IPS DF 6.9 (cell line): ENCODE measurements around the gene PLXNA4.

Experiments used
- DNase-seq: peaks from one replicate; pipeline ENCODE4 v3.0.0-alpha.2; 2013; ENCODE audit warnings: low read depth, low spot score
- H3K27ac ChIP-seq: one replicate; pipeline ENCODE4 v1.5.1; 2013; ENCODE audit warnings: low read length, control low read depth
- H3K27me3 ChIP-seq: 2 replicates; pipeline ENCODE4 v1.6.1; 2013; ENCODE audit warnings: mild to moderate bottlenecking, low read length; ENCODE audit not compliant: control insufficient read depth, insufficient read depth
- H3K36me3 ChIP-seq: 2 replicates; pipeline ENCODE4 v1.6.1; 2013; ENCODE audit warnings: low read length; ENCODE audit not compliant: control insufficient read depth, insufficient read depth
- H3K4me1 ChIP-seq: 2 replicates; pipeline ENCODE4 v1.6.1; 2013; ENCODE audit warnings: low read length; ENCODE audit not compliant: control insufficient read depth, insufficient read depth
- H3K4me3 ChIP-seq: 2 replicates; pipeline ENCODE4 v1.5.1; 2013; ENCODE audit warnings: mild to moderate bottlenecking, low read length
- H3K9me3 ChIP-seq: 2 replicates; pipeline ENCODE4 v1.6.1; 2013; ENCODE audit warnings: low read length, inconsistent platforms; ENCODE audit not compliant: control insufficient read depth, insufficient read depth
- WGBS: extraction: QIAGEN DNeasy Blood & Tissue Kit; methylation state at CpG from one replicate; pipeline ENCODE4 v1.1.7; 2013; ENCODE audit warnings: mixed read lengths, missing lambda C conversion rate; ENCODE audit not compliant: insufficient read length, insufficient coverage; 5-methylcytosine and 5-hydroxymethylcytosine counted together

The PLXNA4 gene

DNA sequence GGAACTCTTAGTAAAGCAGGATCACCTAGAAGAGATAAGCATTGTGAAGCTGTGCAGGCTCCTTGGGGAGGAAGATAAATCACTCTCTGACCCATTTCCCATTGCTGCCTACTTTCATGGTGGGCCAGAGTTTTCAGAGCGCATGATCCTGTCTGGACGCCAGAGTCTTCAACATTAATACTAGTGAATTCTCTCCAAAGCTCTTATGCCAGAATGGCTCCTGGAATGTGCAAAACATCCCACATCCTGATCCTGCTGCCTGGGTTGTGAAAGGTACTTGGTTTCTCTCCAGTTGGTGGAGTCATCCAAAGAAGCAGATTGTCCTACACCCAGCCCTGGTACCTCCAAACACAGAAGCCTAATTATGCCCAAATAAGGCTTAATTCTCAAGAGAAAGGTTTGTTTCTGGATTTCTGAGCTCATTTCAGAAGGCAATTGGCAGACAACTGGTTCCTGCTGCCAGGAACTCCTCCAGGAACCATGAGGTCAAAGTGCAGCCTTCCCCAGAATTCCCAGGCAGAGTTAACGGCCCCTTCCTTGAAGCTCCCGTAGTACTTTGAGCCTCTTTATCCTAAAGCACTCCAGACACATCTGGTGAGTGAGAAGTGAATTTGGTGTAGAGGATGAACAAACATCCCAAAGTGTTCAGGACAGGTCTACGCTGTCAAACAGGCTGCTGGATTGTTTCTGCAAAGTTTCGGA is 495.2 kb downstream of the PLXNA4 start:
- no peak for DNase-seq
- Histone ChIP-seq H3K27me3 (no peaks in the 10 kb centered on the region), H3K4me3 (no peak overlapping the region), H3K9me3 (no peaks in the 10 kb centered on the region), H3K27ac (no peak overlapping the region), H3K4me1 (no peaks in the 10 kb centered on the region), H3K36me3 (no peaks in the 10 kb centered on the region; the same call in 1 of the 2 replicates)
- WGBS = no CpG with 5 or more reads among the region's 6 CpGs

DNA sequence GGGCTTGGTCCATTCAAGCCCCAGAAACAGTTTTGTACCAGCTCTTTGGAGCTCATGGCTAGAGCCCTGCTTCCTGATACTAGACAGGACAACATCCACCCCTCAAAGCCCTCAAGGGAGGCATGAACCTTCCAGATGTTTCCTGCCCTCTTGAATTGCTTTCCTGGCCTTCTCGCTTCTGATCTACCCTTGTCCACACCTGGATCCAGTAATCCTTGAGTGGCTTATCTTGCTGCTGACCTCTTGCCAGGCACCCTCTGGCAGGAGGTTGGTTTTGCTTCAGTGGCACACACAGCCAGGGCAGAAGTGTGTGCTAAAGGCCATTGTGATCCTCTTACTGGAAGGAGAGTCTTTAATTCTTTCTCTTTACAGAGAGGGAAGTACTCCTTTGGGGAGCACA is 495.8 kb downstream of the PLXNA4 start:
- H3K36me3 ChIP-seq = no peaks in the 10 kb centered on the region; the same call in 1 of the 2 replicates
- no peak for DNase-seq
- no peaks in the 10 kb centered on the region for H3K9me3 ChIP-seq
- no peak overlapping the region for H3K27ac ChIP-seq
- H3K27me3 ChIP-seq = no peaks in the 10 kb centered on the region
- H3K4me3 ChIP-seq = no peak overlapping the region
- WGBS = no CpG with 5 or more reads among the region's 1 CpG
- H3K4me1 ChIP-seq = no peaks in the 10 kb centered on the region

DNA sequence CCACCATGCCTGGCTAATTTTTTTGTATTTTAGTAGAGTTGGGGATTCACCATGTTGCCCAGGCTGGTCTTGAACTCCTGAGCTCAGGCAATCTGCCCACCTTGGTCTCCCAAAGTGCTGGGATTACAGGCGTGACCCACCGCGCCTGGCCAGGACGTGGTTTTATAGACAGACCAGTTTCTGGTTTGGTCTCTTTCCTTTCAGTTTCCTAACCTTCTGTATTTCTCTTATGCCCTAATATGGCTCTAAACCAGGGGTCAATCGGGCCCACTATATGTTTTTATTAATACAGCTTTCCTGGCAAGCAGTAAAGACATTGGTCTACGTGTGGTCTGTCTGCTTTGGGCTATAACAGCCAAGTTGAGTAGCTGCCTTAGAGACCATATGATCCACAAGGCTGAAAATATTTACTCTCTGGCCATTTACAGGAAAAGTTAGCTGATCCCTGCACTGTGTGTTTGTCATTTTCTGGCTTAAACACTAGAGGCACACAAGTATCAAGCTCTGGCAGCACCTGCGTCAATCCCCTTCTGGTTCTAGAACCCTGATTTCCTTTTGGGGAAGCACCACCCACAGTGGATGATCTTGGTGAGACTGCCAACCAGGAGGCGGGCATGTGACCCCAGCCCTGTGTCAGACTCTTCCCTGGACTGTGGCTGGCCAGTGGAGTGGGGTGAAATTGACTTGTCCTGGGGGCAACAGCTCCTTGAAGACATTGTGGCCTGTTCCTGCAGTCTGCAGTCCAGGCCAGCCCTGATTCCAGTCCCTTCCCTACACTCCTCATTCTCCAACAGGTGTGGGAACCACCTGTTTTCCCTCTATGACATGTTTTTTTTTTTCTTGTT is 497.2 kb downstream of the PLXNA4 start:
- no peaks in the 10 kb centered on the region for H3K27me3 ChIP-seq
- no peak overlapping the region for H3K27ac ChIP-seq
- no CpG with 5 or more reads among the region's 8 CpGs for WGBS

DNA sequence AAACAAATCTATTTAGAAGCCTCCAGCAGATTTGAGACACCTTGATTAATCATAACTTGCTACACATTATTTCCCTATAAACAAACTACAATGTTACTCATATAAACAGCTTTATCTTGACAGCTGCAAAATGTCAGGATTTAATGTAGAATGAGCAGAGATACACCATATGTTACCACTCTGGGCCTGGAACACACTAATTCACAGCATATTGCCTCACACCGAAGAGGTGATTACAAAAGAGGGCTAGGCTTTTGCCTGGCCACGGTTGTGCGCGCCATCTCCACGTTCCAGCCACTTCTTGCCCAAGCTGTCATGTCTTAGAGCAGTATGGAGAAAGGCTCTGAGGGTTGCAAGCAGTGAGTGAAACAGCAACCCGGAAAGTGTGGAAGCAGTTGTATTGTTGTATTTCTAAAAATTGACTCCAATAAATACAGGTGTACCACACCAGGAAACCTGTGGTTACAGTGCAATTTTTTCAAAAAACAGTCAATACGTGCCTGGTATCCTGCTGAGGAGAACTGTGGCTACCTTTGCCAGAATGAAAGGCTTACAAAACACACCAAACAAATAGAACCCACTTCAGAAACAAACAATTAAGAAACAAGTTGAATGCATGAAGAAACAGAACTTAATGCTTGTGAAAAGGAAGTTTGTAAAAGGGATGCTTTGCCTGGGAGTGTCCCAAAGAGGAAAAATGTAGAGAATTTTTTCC is 498.1 kb downstream of the PLXNA4 start:
- no peak for DNase-seq
- no CpG with 5 or more reads among the region's 7 CpGs for WGBS

More for the DNA sequence above, 497.2 kb downstream of the PLXNA4 start:
- Histone ChIP-seq H3K4me3 (no peak overlapping the region), H3K4me1 (no peaks in the 10 kb centered on the region), H3K36me3 (no peaks in the 10 kb centered on the region; the same call in 1 of the 2 replicates), H3K9me3 (no peaks in the 10 kb centered on the region)
- no peak for DNase-seq

DNA sequence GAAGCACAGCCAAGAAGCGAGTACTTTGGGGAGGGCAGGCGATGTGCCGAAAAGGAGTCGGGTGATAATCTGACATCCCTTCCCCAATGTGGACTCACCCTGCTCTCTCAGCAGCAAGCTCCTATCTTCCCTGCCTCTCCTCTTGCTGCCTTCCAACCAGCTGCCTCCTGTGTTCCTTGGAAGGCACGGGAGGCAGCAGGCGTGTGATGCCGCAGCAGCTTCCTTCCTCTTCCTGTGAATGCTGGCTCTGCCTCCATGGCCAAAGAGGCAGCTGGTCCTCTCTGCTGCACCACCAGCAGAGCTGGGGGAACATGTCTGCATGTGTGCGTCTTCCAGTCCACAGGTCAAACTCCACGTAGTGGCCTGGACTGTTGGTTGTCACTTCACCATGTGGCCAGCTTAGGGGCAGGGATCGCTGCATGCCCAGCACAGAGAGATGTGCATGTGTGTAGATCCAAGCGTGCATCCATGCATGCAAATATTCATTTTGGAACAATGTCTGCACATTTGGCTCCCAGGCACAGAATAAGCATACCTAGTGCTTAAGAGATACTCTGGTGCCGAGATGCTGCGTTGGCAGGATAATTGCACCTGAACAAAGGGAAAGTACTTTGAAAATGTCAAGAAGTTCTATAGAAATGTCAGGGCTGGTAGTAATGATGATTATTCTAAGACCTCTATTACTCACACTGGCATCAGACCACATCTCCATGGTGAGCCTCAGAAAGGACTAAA is 499.8 kb downstream of the PLXNA4 start:
- no peaks in the 10 kb centered on the region for H3K9me3 ChIP-seq
- H3K27ac ChIP-seq = no peak overlapping the region
- no peaks in the 10 kb centered on the region; the same call in 1 of the 2 replicates for H3K27me3 ChIP-seq
- DNase-seq = no peak
- no peak overlapping the region for H3K4me3 ChIP-seq
- no peaks in the 10 kb centered on the region; the same call in 1 of the 2 replicates for H3K36me3 ChIP-seq
- no peaks in the 10 kb centered on the region for H3K4me1 ChIP-seq
- no CpG with 5 or more reads among the region's 13 CpGs for WGBS

More for the DNA sequence above, 498.1 kb downstream of the PLXNA4 start:
- no peaks in the 10 kb centered on the region for H3K27me3 ChIP-seq
- H3K27ac ChIP-seq = no peak overlapping the region
- no peaks in the 10 kb centered on the region for H3K4me1 ChIP-seq
- H3K36me3 ChIP-seq = no peaks in the 10 kb centered on the region; the same call in 1 of the 2 replicates
- no peak overlapping the region for H3K4me3 ChIP-seq
- H3K9me3 ChIP-seq = no peaks in the 10 kb centered on the region

DNA sequence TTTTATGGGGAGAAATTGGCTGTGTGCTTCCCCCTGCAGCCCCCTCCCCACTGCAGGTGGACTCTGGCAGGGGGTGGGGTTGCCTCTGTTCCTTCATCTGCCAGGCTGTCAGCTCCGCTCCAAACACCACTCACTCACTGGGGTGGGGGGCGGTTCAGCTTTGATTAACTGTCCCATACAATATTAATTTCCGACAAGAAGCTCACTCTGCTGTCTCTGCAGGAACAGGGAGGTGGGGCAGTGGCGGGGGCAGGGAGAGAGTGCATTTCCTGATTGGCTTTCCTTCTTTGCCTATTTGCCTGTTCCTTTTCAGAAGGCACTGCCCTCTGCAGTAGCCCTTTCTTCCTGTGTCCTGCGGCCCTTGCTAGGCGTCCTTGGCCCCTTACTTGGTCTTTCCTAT is 500.8 kb downstream of the PLXNA4 start:
- Histone ChIP-seq H3K9me3 (no peaks in the 10 kb centered on the region), H3K4me1 (no peaks in the 10 kb centered on the region), H3K27me3 (no peaks in the 10 kb centered on the region; the same call in 1 of the 2 replicates), H3K36me3 (no peaks in the 10 kb centered on the region; the same call in 1 of the 2 replicates), H3K27ac (no peak overlapping the region), H3K4me3 (no peak overlapping the region)
- no peak for DNase-seq
- no CpG with 5 or more reads among the region's 6 CpGs for WGBS

DNA sequence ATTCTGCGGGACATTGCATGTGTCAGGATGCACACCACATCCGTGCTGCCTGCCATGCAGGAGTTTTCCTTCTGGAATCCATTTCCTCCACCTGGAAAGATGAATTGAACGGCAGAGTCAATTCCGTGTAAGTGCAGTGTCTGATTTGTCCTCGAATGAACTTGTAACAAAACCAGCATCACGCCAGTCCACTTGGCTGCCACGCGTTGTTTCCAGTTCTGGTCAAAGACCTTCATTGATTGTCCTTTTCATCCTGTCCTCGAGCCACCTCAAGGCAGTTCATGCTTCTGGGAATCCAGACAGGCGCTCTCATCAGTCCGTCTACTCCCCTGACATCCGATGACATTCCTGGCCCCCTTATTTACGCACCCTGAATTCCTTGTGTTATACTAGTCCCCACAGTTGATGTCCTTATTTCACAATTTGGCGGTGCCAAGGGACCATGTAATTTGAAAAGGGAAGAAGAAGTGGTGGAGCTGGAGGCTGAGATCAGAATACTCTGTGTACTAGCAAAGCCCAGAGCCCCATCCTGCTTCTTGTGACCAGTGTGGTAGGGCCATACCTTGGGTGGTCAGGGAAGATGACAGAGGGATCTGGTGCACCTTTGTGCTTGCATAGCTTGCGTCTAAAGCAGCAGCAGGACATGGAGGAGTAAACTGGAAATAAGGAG is 502.2 kb downstream of the PLXNA4 start:
- Histone ChIP-seq H3K36me3 (no peaks in the 10 kb centered on the region; the same call in 1 of the 2 replicates), H3K9me3 (no peaks in the 10 kb centered on the region), H3K4me1 (no peaks in the 10 kb centered on the region), H3K27ac (no peak overlapping the region), H3K4me3 (no peak overlapping the region), H3K27me3 (no peaks in the 10 kb centered on the region; the same call in 1 of the 2 replicates)
- DNase-seq = no peak
- WGBS = no CpG with 5 or more reads among the region's 15 CpGs
